ENCODE results near the gene NFE2L2. TPM values are rescaled to one million over a fixed set of nuclear protein-coding genes. Genes with fewer than 3 reads are reported as not detected.

NFE2L2 gene
- total and polyA plus RNA-seq, 2 donors (not counting 3 experiments of a cell fraction or from before 2014, with no cell fraction given): 57.1 to 66.2 TPM

- TF ChIP-seq, protein P1, sequence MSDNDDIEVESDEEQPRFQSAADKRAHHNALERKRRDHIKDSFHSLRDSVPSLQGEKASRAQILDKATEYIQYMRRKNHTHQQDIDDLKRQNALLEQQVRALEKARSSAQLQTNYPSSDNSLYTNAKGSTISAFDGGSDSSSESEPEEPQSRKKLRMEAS (IDR thresholded peaks at IDR 0.05; ENCODE audit: insufficient read depth, insufficient read length): no peak
- TF ChIP-seq POLR2A (IDR thresholded peaks at IDR 0.05; ENCODE audit: low read depth, low read length) (no peak), FOS (IDR thresholded peaks at IDR 0.05; ENCODE audit: borderline replicate concordance, insufficient read depth, low read length) (no peak), EZH2 (IDR thresholded peaks at IDR 0.05; ENCODE audit: borderline replicate concordance, low read depth, low read length, severe bottlenecking) (no peak), JUN (IDR thresholded peaks at IDR 0.05; ENCODE audit: borderline replicate concordance, insufficient read depth, insufficient read length, low read depth) (no peak), MYC (IDR thresholded peaks at IDR 0.05; ENCODE audit: low read depth, low read length) (no peak), POLR2AphosphoS5 (IDR thresholded peaks at IDR 0.05; ENCODE audit: insufficient read depth, low read depth, low read length) (no peak), GATA2 (IDR thresholded peaks at IDR 0.05; ENCODE audit: insufficient read depth, insufficient read length, low read depth, low read length) (no peak)
- TF ChIP-seq, protein P2, sequence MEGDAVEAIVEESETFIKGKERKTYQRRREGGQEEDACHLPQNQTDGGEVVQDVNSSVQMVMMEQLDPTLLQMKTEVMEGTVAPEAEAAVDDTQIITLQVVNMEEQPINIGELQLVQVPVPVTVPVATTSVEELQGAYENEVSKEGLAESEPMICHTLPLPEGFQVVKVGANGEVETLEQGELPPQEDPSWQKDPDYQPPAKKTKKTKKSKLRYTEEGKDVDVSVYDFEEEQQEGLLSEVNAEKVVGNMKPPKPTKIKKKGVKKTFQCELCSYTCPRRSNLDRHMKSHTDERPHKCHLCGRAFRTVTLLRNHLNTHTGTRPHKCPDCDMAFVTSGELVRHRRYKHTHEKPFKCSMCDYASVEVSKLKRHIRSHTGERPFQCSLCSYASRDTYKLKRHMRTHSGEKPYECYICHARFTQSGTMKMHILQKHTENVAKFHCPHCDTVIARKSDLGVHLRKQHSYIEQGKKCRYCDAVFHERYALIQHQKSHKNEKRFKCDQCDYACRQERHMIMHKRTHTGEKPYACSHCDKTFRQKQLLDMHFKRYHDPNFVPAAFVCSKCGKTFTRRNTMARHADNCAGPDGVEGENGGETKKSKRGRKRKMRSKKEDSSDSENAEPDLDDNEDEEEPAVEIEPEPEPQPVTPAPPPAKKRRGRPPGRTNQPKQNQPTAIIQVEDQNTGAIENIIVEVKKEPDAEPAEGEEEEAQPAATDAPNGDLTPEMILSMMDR (IDR thresholded peaks at IDR 0.05; ENCODE audit: extremely low read depth in 1 of 2, insufficient read depth in 1 of 2, low read depth in 1 of 2, low read length in 2 of 2): no peak
- dilution Hi-C loops (cut with MboI; ENCODE audit: extremely low pct_ligation_motif_present, low sequenced_read_pairs) (no loop called here), intact Hi-C loops (cut with micrococcal nuclease) (no loop called here)
- H3K27ac ChIP-seq (ENCODE audit: insufficient read depth, low read depth, low read length): no peak overlapping the region
- no peak overlapping the region for H3K4me2 ChIP-seq (ENCODE audit: insufficient read depth, low read length)
- H3K4me3 ChIP-seq (replicated peaks in 1 of 3; ENCODE audit: insufficient read depth in 1 of 3, low read depth in 1 of 3, low read length in 3 of 3): no peak overlapping the region
- H3K9me1 ChIP-seq (replicated peaks; ENCODE audit: control insufficient read depth, extremely low read depth, insufficient read depth, low read length): no peaks in the 10 kb centered on the region
- no peaks in the 10 kb centered on the region for H3K36me3 ChIP-seq (ENCODE audit: control insufficient read depth in 2 of 2, extremely low read depth in 1 of 2, insufficient read depth in 2 of 2, low read length in 2 of 2)
- POLR2A ChIA-PET: no interaction called here
- CTCF ChIA-PET: interaction anchor here (0.9 kb wide), 1 partner anchor 26 kb away, joined by 4 read pairs; no protein-coding TSS in a partner anchor
- no peaks in the 10 kb centered on the region for H4K20me1 ChIP-seq (replicated peaks; ENCODE audit: control insufficient read depth, extremely low read depth, insufficient read depth, low read length)
- no peaks in the 10 kb centered on the region for H3K9me3 ChIP-seq (replicated peaks; ENCODE audit: control insufficient read depth, insufficient read depth, low read length)
- BruUV-seq (replicated peaks): no TSS peak
- no peaks in the 10 kb centered on the region for H3K4me1 ChIP-seq (ENCODE audit: control insufficient read depth, extremely low read depth, insufficient read depth, low read length)
- DNase-seq (ENCODE audit: low read depth, low spot score) (no peak), FAIRE-seq (no peak)
- no peaks in the 10 kb centered on the region for H3K27me3 ChIP-seq (ENCODE audit: control insufficient read depth in 2 of 2, insufficient read depth in 2 of 2, low read length in 2 of 2)
- no peak overlapping the region for H3K9ac ChIP-seq (replicated peaks; ENCODE audit: extremely low read depth, insufficient read depth, low read length)
- no peaks in the 10 kb centered on the region for H3K79me2 ChIP-seq (ENCODE audit: control insufficient read depth, insufficient read depth, low read length)
- no peak overlapping the region for H2AFZ ChIP-seq (ENCODE audit: low read depth, low read length)
Measured at GRCh38 chr2:177190941-177191340, 73.6 kb downstream of the NFE2L2 start.
